ENCODE results near the gene DTYMK.

Gene DTYMK

DNA sequence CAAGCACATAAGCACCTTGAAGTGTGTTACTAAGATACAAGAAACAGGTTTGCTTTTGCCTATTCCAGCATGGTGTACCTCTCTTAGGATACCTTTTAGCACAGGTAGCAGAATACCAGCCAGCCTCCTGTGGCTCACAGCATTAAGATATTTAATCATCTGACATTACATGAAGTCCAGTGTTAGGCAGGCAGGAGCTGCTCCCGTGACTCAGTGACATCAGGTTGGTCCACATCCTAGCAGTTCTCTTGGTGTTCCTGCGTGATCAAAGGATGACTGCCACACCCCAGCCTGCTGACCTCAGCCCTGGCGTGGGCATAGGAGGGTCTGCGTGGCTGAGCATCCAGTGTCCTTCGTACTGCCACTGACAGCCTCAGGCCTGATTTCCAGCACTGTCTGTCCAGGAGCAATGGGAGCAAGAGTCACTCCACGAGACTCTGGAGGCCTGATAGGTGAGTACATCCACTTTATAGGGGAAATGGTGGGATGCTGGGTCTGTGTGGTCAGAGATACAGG lies 3.6 kb upstream of the DTYMK start:
- FAIRE-seq (no peak), DNase-seq (ENCODE audit: insufficient read length, low spot score) (no peak)
- TF ChIP-seq POLR2A (IDR thresholded peaks at IDR 0.05; ENCODE audit: low read depth, low read length): no peak

DNA sequence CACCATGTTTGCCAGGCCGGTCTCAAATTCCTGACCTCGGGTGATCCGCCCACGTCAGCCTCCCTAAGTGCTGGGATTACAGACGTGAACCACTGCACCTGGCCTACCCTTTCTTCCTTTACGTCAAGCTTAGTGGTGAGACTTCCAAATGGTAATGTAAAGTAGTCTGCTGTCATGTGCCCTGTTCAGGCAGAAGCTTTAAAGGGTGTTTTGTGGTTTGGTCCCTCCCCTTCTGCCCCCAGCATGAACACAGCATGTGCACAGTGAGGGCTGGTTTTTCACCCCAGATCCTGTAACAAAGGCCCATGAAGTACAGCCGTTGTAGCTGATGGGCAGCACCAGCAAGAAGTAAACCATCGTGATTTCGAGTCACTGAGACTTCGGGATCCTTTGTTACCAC lies 2.7 kb upstream of the DTYMK start:
- FAIRE-seq: no peak
- no peak for DNase-seq (ENCODE audit: insufficient read length, low spot score)
- no peak for TF ChIP-seq POLR2A (IDR thresholded peaks at IDR 0.05; ENCODE audit: low read depth, low read length)

DNA sequence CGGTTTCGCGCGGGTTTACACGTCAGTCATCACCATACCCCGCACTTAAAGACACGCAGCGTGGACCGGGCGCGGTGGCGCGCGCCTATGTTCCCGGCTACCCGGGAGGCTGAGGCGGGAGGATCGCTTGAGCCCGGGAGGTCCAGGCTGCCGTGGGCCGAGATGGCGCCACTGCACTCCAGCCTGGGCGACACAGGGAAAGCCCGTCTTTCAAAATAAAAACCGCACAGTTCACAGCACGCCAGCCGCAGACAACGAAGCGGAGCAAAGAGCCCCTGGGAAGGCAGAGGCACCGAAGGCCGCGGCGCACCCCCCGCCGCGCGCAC lies 328 bp downstream of the DTYMK start:
- no peak for TF ChIP-seq POLR2A (IDR thresholded peaks at IDR 0.05; ENCODE audit: low read depth, low read length)
- DNase-seq (ENCODE audit: insufficient read length, low spot score): no peak
- no peak for FAIRE-seq

DNA sequence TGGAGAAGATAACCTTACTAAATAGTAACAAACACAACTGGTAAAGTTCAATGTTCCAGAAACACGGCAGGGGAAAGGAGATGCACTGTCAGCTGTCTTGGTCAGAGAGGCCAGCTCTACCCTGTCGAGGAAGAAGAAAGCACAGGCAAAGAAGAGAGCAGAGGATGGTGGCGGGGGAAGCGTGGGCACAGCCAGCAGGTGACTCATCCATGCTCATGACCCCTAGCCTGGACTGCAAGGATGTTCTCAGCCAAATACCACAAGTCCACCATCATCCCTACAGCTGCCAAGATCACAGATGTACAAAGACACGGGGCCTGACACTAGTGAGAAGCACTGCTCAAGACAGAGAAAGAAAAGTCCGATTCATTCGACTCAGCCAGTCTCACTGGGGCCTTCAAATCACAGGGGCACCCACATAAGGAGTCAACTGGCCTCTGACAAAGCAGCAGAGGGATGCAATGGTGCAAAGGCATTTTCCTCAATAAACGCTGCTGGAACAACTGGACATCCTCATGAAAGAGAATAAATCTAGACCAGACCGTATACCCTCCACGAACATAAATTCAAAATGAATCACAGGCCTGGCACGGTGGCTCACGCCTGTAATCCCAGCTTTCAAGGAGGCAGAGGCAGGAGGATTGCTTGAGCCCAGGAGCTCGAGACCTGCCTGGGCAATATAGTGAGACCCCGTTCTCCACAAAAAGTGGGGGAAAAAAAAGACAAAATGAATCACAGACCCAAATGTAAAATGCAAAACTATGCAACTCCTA lies 5.6 kb downstream of the DTYMK start:
- no peak for TF ChIP-seq POLR2A (IDR thresholded peaks at IDR 0.05; ENCODE audit: low read depth, low read length)
- DNase-seq (ENCODE audit: insufficient read length, low spot score) (peak; percentile 93), FAIRE-seq (peak; percentile 88)

DNA sequence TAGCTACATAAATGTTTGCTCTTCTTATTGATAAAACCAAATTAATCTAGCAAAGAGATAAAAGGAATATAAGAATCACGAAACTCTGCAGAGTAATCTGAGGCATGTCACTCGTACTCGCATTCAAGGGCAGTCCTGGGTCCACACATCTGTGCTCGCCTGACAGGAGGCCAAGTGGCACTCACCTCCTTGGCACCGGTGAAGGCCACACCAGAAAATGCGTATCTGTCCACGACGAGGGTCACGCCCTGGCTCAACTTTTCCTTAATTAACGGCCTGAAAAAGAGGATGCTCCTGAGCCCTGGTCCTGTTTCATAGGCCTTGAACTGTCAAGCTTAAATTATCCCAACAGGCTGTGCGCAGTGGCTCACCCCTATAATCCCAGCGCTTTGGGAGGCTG lies 6.6 kb downstream of the DTYMK start:
- FAIRE-seq (no peak), DNase-seq (ENCODE audit: insufficient read length, low spot score) (no peak)
- no peak for TF ChIP-seq POLR2A (IDR thresholded peaks at IDR 0.05; ENCODE audit: low read depth, low read length)

DNA sequence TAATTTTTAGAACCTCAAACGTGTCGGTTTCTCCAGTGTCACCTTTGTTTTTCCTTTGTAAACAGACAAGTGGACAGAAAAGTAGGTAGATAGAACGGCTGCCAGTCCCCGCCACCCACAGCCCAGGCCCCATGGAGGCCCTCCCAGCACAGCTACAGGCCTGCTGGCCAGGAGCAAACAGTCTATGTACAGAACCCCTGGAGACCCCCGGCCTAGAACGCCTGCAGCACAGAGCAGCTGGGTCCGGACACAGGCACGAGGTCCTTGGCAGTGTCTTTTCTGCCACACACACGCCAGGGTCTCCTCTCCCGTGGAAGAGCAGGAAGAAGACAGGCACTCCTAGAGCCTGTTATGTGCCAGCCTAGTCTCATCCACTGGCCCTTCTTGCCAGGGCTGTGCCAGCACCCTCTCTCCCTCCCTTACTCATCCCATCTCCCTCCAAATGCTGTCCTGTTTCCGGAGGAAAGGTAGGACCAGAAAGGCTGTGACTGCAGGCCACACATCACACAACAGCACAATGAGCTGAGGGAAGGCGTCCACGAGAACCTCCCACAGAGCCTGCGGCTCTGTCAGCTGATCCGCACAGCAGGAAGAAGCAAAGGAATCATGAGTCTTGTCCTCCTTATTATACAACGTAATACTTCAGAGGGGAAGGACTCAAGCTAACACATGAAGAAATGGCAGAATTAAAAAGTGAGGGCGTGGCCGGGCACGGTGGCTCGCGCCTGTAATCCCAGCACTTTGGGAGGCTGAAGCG lies 7.7 kb downstream of the DTYMK start:
- FAIRE-seq (no peak), DNase-seq (ENCODE audit: insufficient read length, low spot score) (no peak)
- TF ChIP-seq POLR2A (IDR thresholded peaks at IDR 0.05; ENCODE audit: low read depth, low read length): no peak

DNA sequence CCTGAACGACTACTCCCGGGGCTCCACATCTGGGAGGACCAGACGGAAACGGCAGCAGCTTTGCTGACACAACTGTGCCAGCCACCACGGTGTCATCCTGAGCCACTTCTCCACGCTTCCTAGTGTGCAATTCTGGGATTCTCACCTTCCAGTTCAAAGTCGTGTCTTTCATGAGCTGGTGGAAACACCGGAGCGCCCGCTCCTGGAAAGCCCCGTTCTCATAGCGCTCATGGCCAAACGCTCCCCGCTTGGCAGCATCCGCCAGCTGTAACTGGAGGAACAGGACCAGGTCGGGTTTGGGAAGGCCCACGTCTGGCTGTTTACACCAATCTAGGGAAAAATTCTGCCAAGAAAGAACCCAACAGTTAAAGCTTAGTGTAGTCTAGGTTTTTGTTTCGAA lies 8.3 kb downstream of the DTYMK start:
- FAIRE-seq (no peak), DNase-seq (ENCODE audit: insufficient read length, low spot score) (no peak)
- TF ChIP-seq POLR2A (IDR thresholded peaks at IDR 0.05; ENCODE audit: low read depth, low read length): no peak

DNA sequence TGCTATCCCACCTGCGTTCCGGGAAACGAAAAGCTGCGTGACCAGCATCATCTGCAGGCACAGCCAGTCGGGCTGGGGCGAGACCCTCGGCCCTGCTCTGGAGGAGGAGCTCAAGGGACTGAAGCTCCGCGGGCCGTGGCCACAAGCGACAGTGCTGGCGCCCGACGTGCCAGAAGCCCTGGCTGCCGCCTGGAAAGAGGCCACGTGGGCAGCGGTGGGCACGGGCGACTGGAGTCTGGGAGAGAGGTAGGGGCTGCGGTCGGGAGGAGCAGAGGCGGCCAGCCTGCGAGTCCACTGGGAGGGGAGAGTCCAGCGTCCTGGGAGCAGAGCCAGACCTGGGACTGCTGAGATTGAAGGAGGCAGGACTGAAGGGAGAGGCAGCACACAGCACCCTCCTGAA lies 9.2 kb downstream of the DTYMK start:
- no peak for TF ChIP-seq POLR2A (IDR thresholded peaks at IDR 0.05; ENCODE audit: low read depth, low read length)

DNA sequence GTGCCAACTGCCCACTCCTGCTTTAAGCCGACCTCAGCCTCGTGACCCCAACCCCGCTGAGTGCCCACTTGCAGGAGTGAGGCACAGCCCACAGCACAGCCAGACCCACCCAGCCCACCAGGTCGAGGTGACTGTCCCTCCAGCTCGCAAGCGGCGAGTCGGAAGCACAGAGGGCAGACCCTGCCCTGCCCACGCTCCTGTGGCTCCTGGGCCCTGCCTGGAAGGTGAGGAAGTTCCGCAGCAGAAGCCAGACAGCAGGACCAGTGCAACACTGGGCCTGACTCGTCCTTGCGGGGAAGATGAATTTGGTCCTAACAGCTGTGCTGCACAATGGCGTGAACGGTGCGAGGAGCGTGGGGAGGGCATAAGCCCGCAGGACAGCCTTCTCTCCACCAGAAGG lies 9.9 kb downstream of the DTYMK start:
- no peak for FAIRE-seq

More for the DNA sequence above, 9.2 kb downstream of the DTYMK start:
- FAIRE-seq (no peak), DNase-seq (ENCODE audit: insufficient read length, low spot score) (no peak)

DNA sequence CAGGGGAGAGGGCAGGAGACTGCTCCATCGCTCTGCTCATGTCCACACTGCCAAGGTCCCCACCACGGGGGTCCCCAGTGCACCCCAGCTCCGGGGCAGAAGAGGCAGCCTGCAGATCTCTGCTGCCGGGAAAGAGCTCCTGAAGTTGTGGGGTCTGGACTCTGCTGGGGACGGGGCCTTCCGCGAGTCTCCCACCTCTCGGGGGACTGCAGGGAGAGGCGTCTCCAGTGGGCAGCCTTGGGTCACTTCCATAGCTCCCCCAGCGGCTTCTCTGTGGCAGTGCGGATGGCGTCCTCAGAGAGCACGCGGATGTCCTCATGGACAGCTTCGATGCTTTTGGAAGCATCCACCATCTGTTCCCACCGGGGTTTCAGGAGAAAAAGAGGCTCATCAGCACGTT lies 10.7 kb downstream of the DTYMK start:
- TF ChIP-seq POLR2A (IDR thresholded peaks at IDR 0.05; ENCODE audit: low read depth, low read length): no peak
- DNase-seq (ENCODE audit: insufficient read length, low spot score) (no peak), FAIRE-seq (no peak)

More for the DNA sequence above, 9.9 kb downstream of the DTYMK start:
- no peak for DNase-seq (ENCODE audit: insufficient read length, low spot score)
- TF ChIP-seq POLR2A (IDR thresholded peaks at IDR 0.05; ENCODE audit: low read depth, low read length): no peak

DNA sequence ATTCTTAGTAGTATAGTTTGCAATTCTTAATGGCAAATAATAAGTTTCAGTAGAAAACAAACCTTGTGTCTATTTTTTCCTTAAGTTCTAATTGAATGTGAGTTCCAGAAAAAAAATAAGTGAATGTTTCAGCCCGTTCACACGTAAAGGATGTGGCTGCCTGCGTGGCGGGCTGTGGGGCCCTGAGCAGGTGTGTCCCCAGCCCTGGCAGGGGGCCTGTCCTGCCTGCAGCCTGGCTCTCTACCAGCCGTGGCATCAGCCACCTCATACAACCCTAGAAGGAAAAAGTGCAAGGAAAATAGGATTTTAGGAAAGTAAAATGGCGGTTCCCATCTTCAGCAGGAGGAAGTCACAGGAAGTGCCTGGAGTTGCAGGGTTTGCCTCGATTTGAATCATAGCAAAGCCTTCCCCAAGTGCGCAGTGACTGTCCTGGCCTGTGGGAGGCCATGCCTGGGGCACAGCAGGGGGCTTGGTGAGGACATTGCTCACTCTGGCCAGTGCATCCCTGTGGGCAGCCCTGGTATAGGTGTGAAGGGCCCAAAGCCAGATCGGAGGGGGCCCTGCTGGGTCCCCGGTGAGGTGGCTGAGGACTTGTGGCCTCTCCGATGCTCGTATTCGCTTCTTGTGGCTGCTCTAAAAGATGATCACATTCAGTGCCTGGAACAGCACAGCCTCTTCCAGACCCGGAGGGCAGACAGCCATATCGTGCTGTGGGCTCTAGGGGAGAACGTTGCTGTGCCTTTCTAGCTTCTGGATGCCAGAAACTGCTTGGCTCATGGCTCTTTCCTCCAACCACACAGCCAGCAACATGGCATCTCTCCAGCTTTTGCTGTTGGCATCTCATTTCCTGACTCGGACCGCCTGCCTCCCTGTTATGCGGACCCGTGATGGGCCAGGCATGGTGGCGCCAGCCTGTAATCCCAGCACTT lies 12.6 kb downstream of the DTYMK start:
- FAIRE-seq: no peak
- peak; percentile 73 for DNase-seq (ENCODE audit: insufficient read length, low spot score)
- TF ChIP-seq POLR2A (IDR thresholded peaks at IDR 0.05; ENCODE audit: low read depth, low read length): no peak

DNA sequence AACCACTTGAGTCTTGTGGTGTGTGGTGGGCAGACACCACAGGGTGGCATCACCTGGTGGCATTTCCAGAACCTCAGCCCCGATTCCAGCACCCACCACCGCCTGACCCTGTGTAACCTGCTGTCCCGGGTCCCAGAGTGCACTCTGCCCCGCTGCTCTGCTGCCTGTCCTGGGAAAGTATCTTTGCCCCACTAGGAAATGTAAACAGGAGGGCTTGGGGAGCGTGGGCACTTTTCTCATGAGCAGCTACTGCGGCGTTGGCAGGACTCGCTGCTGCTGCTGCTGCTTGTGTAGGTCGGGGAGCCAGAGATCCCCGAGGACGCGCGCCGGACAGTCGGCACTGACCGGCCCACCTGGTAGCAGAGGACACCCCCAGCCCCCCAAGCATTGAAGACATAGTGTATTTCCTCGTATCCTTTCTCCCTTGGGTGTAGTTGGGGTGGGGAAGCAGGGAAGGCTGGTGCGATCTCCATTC lies 13.4 kb downstream of the DTYMK start:
- no peak for TF ChIP-seq POLR2A (IDR thresholded peaks at IDR 0.05; ENCODE audit: low read depth, low read length)
- no peak for FAIRE-seq
- no peak for DNase-seq (ENCODE audit: insufficient read length, low spot score)

DNA sequence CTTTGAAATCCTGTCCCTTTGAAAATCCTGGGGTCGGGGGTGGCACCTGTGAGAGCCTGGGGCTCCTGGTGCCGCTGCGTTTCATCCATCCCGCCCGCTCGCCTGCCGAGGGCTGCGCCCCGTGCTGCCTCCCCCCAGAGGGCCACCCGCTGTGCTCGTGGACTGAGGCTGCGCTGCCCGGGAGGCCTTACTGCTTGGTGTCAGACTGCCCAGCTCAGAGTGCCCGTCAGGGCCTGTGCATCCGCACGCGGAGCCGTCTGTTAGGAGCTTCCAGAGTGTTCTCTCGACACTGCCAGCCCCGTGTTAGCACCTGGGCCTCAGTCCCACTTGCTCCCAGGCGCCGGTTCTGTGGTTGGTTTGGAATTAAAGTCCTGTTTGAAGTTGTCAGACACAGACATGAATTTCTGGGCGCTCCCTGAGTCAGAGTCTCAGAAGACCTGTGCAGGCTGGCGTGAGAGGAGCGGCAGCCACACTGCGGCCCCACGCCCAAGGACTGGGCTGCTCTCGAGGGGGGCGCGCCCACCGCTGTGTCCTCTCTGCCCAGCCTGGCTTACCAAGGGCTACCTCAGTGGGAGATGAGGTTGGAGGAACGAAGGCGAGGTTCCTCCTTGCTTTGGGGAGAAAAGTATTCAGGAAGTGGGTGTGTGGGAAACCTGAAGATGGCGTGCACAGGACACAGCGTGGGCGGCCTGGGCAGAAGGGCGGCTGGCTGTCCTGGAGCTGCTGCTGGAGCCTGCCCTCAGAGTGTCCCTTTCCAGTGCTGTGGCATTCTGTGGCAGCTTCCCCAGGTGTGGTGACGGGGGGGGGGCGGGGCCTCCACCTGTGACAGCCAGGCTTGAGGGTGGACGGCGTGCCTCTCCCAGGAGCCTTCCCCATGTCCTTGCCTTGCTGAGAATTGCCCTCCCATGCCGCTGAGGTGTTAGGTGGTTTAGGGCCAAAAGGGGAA lies 14.1 kb downstream of the DTYMK start:
- TF ChIP-seq POLR2A (IDR thresholded peaks at IDR 0.05; ENCODE audit: low read depth, low read length): no peak
- DNase-seq (ENCODE audit: insufficient read length, low spot score) (no peak), FAIRE-seq (no peak)
